Amniotic epithelial cell (primary cell): Measurements from ENCODE around the gene PRR14L.
"Not testable (repeated sequence)": the region's sequence is repeated elsewhere in the genome, so short reads cannot be mapped to it uniquely, and the experiment has no call there.

Experiments used
- DNase-seq: peaks from one replicate; pipeline ENCODE4 v3.0.0-alpha.2; 2010; ENCODE audit warnings: low read depth

PRR14L gene

DNA sequence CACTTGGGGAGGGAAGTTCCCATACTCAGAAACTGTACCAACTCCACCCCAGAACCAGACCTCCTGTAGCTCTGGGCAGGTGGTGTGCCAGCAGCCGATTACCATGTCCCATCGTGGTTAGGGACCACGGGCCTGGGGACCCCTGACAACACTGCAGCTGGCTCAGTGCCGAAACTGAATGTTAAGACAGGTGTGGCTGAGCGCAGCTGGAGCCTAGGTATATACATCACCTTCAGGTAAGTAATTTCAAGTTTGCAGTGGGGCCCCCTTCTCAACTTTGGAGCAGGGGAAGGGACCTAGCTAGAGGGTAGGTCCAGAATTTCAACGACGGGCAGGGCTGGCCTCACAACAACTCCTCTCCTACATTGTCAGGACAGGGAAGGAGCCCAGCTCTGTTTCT lies 67.2 kb downstream of the PRR14L start:
- no peak for DNase-seq

DNA sequence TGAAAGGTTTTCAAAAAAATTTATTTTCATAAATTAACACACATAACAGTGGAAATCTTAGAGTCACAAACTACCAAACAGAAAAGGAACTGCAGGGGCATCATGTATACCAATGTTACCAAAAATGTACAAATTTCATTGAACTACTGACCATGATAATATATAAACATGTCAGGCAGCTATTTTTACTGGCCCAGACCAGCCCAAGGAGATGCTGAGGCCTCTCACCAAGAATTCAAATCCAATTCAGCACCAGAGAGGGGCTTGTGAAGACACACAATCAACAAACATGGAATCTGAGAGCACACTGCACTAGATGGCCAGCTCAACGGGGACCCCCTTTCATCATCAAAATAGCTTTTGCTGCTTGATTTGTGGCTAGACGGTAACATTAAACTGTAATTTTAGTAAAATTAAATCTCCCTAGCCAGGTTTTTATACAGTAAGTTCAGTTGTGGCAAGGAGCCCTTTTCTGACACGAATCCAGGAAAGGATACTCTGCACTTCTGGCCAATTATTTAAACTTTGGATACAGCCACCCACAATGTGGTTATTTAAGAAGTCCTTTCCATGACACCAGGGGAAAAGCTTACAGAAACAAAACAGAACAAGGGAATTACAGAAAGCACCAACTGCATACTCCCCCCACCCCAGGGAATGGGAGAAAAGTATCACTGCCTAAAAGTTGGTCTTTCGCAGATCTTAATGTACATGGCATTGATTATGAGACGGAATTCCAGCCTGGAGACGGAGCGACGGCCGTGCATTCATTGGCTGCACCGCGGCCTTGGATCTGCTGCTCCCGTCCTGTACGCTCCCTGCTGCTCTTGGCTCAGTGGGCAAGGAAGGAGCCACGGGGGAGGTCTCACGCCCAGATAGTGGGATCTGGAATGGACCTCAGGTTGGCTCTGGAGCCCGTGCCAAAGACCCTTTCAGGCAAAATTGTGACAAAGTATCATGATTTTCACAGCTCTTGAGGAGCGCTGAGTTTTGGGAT lies 68.3 kb downstream of the PRR14L start:
- no peak for DNase-seq

DNA sequence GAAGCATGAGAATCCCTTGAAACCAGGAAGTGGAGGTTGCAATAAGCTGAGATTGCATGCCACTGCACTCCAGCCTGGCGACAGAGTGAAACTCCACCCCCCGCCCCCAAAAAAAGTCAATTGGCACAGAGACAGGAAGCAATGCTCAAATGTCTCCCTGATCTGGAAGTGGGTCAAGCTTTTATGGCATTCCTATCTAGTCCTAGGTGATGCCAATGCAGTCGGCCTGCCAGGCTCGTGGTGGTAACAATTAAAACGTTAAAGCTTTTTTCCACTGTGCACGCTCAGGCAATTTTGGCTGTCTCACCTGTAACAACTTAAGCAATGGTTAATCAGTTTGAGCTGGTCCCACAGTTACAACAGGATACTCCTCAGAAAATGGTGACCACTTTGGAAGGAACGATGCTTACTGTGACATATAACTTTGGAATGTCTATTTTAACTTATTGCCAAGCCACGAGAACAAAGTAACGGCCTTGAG lies 69.0 kb downstream of the PRR14L start:
- DNase-seq = peak; percentile 48

DNA sequence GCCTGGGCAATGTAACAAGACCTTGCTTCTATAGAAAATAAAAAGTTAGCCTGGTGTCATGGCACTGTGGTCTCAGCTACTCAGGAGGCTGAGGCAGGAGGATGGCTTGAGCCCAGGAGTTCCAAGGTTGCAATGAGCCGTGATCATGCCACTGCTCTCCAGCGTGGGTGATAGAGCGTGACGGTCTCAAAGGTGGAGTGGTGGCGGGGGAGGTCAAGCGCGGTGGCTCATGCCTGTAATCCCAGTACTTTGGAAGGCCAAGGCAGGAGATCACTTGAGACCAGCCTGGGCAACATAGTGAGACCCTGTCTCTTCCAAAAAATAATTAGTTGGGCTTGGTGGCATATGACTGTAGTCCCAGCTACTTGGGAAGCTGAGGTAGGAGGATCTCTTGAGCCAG lies 71.2 kb downstream of the PRR14L start:
- no peak for DNase-seq

DNA sequence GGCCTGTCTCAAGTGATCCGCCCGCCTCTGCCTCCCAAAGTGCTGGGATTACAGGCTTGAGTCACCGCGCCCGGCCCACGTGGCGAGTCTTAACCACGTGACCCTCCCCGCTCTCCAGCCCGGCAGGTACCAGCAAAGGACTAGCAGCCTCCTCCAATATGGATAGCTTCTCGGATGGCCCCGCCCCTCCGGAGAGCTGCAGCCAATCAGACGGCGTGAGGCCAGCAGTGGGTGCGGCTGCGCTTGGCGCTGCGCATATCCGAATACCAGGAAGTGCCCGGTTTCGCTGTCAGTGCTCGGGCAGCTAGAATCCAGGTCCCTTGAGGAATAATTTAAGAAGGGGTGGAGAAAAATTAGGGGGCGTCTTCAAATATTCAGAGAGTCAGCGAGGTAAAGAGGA lies 73.2 kb downstream of the PRR14L start:
- DNase-seq = peak; percentile 96

DNA sequence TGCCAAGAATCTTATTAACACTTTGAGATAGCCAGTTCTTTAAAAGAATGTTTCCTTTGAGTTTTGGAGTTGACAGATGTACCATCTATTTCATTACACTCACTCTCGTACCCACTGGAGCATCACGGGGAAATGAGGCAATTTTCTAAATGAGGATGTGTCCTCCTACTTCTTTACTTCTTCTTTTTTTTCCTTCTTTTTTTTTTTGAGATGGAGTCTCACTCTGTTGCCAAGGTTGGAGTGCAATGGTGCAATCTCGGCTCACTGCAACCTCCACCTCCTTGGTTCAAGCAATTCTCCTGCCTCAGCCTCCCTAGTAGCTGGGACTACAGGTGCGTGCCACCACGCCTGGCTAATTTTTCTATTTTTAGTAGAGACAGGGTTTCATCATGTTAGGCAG lies 75.7 kb downstream of the PRR14L start:
- not testable (repeated sequence) for DNase-seq

DNA sequence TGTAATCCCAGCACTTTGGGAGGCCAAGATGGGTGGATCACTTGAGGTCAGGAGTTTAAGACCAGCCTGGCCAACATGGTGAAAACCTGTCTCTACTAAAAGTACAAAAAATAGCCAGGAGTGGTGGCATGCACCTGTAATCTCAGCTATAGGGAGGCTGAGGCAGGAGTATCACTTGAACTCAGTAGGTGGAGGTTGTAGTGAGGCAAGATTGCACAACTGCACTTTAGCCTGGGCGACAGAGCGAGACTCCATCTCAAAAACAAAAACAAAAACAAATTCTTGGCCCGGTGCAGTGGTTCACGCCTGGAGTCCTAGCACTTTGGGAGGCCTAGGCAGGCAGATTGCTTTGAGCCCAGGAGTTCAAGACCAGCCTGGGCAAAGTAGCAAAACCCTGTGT lies 81.1 kb downstream of the PRR14L start:
- not testable (repeated sequence) for DNase-seq

DNA sequence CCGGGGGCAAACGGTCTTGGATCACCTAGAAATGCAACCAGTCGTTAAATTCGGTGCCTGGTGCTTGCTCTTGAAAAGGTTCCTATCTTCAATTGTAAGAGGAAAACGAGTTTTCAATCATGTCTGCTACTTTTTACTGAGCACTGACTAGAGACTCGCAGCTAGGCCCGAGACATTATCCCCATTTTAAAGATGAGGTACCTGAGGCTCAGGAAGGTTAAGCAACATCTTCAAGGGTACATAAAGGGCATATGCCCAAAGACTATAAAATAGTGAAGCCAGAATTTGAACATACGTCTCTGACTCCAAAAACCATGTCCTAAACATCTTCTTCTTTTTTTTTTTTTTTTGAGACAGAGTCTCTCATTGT lies 87.3 kb downstream of the PRR14L start:
- DNase-seq = no peak

DNA sequence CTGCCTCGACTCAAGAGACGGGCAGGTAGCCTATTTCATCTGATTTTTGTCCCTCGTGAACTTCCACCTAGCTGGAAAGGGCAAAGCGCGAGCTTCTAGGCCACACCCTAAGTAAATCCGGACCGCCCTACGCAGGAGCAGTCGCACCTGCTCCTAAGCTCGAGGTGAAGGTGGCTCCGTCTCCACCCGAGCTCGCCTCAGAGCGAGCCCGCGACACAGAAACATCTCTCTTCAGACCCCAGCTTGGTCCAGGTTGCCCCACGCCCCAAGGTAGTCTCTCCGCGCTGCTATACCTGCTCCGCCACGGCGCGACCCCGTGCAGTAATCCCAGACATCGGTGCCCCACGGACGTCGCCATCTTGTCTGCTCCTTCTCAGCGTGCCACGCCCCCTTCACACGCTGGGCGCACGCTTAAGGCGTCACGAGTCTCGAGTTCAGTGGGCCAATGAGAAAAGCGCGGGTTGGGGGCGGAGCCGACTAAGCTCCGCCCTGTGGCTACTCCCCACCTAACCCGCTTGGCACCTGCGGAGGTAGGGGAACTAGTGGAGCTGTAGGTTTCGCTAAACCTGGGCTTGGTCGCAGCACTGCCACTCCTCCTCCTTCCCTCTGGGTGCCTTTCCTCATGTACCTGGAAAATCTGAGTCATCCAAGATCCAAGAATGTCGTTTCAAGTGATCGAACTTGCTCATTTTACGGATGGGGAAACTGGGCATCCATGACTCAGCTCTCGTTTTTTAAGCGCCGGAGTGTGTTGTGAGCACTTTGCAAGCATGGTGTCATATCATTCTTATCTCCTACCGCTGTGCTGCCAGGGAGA lies 87.9 kb downstream of the PRR14L start, which contains the start of gene PISD:
Gene PISD (minus strand): TSS at position 365 of the 817 bp plus-strand sequence. CDS start 7 bp downstream, at position 358.
- peak; percentile 89 for DNase-seq

DNA sequence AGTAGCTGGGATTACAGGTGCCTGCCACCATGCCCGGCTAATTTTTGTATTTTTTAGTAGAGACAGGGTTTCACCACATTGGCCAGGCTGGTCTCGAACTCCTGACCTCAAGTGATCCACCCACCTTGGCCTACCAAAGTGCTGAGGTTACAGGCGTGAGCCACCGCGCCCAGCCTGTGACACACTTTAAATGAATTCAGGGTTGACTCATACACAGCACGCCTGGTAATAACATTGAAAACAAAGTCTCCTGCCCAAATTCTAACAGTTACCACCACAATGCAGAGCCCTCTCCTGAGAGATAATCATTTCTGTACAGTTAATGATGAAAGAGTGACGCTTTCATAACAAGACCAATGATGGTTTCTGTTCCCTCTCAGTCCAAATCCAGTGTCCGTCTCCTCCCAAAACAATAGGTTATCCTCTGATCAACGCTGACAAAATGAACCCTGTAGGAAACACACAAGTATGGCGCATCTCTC lies 89.0 kb downstream of the PRR14L start:
- peak; percentile 75 for DNase-seq

DNA sequence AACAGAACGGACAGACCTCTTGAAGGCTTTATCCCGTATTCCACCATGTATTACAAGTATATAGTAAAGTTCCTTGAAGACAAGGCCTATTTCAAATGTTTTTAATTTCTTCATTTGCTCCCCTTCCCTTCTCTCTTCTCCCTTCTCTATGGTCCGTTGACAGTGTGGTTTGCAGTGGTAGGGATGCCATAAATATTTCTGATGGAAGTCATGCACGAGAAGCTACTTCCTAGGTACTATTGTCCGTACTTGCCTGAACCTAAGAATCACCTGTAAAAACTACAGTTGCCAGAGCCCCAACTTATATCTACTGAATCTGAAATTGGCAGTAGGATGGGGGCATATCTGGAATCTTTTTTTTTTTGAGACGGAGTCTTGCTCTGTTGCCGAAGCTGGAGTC lies 90.7 kb downstream of the PRR14L start:
- DNase-seq = no peak

DNA sequence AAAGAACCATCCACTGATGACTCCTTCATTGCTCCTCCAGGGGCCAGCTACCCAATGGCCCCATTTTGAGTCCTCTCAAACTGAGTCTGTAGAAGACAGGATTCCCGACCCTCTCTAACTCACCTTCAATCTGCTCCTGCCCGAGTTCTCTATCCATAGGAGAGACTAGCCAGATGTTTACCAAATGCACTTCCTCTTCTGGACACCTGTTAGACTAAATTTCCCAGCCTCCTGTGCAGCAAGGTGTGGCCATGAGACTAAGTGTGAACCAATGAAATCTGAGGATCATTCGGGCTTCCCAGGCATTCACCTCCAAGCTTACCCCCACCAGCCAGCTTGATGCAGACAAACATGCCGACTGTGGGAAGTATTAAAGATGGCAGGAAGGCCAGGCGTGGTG lies 95.5 kb downstream of the PRR14L start:
- no peak for DNase-seq

DNA sequence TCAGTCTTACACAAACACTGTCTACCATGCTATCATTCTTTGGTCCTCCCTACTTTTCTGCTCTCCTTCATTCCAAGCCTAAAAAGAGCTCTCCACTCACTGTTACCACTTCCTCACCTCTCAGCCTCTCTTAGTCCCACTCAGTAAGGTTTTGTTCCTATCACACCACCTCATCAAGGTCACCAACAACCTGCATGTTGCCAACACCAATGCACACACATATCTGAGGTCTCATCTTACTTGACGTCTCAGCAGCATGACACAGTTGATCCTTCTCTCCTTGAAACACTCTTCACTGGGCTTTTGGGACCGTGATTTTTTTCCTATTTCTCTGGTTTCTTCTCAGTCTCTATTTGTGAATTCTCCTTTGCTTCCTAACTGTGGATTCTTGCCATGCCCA lies 96.0 kb downstream of the PRR14L start:
- DNase-seq = no peak

DNA sequence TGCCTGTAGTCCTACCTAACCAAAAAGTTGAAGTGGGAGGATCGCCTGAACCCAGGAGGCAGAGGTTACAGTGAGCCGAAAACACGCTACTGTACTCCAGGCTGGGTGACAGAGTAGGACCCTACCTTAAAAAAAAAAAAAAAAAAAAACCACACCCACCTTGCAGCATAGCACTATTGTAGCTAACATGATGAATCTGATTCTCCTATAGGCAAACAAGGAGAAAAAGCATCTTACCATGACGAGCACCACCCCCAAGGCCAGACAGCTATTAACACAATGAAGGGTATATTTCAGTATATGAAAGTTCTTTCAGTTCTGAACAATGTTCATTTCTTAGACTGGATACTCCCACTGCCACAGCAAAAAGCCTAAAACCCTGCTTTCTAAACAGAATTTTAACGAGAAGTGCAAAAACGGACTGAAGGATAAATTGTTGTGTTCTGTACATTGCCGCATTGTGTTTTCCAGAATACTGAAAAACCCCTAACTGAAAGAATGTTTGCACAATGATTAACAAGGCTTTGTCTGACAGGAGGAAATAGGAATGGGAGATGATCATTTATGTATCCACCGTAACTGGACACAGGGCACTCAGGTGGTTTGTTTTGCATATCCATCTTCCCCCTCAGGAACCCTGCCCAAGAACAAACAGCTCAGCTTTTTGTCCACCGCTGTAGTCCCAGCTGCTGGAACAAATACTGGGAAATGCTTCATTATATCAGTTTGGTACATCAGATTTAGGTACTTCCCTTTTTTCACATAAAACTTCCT lies 96.8 kb downstream of the PRR14L start:
- no peak for DNase-seq

DNA sequence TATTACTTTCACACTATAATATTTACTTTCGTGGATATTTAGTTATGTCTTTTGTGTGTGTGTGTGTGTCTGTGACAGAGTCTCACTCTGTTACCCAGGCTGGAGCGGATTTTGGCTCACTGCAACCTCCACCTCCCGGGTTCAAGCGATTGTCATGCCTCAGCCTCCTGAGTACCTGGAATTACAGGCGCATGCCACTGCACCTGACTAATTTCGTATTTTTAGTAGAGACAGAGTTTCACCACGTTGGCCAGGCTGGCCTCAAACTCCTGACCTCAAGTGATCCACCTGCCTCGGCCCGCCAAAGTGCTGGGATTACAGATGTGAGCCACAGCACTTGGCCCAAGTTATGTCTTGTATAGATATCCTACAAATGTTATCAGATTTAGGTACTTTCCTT lies 97.8 kb downstream of the PRR14L start:
- DNase-seq = no peak

DNA sequence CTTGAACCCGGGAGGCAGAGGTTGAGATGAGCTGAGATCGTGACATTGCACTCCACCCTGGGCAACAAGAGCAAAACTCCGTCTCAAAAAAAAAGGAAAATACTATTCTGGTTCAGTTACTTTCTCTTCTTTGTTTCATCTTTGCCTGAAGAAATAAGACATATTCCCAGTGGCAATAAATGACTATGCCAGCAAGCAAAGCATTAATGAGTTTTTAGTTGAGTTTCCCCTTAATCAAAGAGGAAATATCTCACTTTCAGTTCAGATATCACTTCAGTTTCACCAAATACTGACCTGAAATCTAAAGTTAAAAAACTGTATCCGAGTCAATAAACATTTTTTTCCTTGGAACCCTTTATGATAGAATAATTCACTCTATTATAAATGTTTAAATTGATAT lies 98.3 kb downstream of the PRR14L start:
- no peak for DNase-seq

DNA sequence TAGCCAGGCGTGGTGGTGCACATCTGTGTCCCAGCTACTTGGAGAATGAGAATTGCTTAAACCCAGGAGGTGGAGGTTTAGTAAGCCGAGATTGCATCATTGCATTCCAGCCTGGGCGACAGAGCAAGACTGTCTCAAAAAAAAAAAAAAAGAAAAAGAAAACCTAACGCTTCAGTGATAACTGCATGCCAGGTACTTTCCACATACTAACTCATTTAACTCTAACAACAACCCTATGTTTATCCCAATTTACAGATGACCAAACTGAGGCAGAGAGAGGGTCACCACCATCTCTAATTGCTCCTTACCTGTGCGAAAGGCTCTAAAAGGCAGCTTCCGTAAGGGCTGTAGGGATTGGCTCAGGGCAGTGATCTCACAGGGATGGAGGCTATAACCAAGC lies 99.5 kb downstream of the PRR14L start:
- peak; percentile 90 for DNase-seq

DNA sequence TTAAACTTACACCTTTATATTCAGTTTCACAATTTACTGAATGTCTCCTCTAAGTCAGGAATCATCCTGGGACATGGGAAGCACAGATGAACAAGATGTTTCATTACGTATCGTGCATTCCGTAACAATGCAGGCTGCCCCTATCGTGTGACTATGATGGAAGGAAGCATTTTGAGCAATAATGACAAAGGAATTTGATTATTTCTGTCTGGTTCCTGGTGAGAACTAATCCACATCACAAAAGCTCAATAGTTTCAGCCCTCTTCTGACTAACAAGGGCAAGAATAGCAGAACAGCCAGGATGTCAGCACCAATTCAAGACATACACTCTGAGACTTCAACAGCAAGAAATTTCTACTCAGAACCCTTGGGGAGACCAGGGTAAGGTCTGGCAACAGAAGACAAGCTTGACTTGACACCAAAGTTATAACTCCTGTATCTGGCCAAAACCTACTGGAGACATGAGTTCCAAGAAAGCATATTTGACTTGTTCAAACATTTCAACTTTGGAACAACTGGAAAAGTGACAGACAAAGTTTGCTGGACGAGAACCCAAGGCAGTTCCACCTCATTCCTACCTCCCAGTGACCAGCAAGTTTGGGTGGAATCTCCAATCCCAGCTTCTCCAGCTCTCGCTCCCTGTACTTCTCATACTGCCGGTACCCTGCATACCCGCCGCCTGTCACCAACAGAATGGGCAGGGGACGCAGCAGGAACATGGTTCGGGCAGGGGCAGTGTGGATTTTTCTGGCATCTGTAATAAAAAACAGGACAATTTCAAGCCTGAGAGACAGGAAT lies 102.2 kb downstream of the PRR14L start:
- DNase-seq = peak; percentile 74

DNA sequence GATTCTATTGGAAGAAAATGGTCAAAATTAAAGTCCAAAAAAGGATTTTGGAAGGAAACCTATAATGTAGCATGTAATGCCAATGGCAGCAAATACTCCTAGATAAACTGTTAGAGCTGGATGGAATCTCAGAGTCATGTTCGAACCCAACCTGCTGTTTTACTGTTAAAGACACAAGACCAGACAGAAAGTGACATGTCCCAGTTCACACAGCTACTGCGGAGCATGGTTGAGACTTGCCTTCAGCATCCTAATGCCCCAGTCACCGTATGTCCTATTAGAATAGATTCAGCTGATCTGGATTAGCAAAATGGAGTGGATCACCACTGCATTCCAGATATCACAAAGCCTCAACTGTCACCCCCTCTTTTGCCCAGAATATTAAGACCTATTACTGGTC lies 102.9 kb downstream of the PRR14L start:
- DNase-seq = no peak

DNA sequence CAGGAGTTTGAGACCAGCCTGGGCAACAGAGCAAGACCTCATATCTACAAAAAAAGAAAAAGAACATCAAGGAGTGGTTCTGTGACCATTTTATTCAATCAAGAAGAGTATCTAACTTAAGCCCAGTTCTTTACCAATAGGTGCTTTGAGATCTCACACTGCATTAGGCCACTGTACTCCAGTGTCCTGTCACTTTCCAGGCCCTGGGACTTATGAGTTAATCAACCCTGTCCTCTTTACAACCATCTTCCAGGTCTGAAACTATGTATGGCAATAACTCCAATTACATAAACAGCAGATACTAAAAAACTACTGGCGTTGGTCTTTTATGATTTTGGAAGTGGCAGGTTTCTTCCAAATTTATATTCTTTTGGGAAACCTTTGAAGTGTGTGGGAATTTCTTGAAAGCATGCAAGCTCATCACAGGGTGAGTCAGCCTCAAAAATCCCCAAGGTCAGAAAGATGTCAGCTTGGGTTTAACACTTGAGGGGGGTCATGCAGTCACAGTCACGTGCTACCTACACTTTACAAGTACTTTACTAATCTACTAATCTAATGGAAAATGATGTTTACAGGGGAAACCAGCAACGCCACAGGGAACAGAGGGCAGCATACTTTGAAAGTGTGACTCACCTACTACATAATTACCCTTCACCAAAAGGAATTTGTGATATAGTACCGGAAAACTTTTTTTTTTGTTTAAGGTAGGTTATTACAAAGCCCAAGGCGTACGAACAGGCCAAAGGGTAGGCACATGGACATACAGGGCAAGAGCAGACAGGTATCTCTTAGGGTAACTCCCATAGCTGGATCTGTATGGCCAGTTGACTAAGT lies 103.5 kb downstream of the PRR14L start:
- DNase-seq = peak; percentile 98
